HepG2 (cell line): ENCODE data around the gene MILR1. TPM values are rescaled to one million over a fixed set of nuclear protein-coding genes. Genes with fewer than 3 reads are reported as not detected.

Experiments used
- ETV5 ChIP-seq: IDR thresholded peaks from 2 replicates; pipeline ENCODE4 v1.6.1; 2018; ENCODE audit warnings: missing biosample characterization, missing genetic modification reagents, inconsistent platforms, borderline replicate concordance
- HNF1A ChIP-seq, 2 experiments: sonication (generic) in 1 of 2; formaldehyde crosslinking in 1 of 2; IDR thresholded peaks; 2 replicates each; pipeline versions ENCODE4 v1.4.0 to v1.6.1; 2016 to 2020; ENCODE audit warnings: borderline replicate concordance in 1 of 2, low read depth in 1 of 2, mild to moderate bottlenecking in 1 of 2, missing genetic modification reagents in 1 of 2
- HNF1B ChIP-seq: sonication (generic); formaldehyde crosslinking; IDR thresholded peaks from 2 replicates; pipeline ENCODE4 v1.5.1; 2020; ENCODE audit warnings: mild to moderate bottlenecking, moderate library complexity, missing genetic modification reagents
- KLF6 ChIP-seq: IDR thresholded peaks from 2 replicates; pipeline ENCODE4 v1.8.0; 2016; ENCODE audit warnings: missing biosample characterization, missing genetic modification reagents
- MIER3 ChIP-seq: IDR thresholded peaks from 2 replicates; pipeline ENCODE4 v1.6.1; 2016; ENCODE audit warnings: missing compliant biosample characterization, borderline replicate concordance
- NCOA1 ChIP-seq: sonication (generic); formaldehyde crosslinking; IDR thresholded peaks from 2 replicates; pipeline ENCODE4 v1.9.0; 2021; ENCODE audit warnings: missing genetic modification reagents
- NFAT5 ChIP-seq: sonication (generic); formaldehyde crosslinking; IDR thresholded peaks from 2 replicates; pipeline ENCODE4 v1.4.0; 2020; ENCODE audit warnings: missing genetic modification reagents
- SMAD1 ChIP-seq: sonication (generic); formaldehyde crosslinking; IDR thresholded peaks from 2 replicates; pipeline ENCODE4 v1.4.0; 2020; ENCODE audit warnings: missing genetic modification reagents, low read depth, mild to moderate bottlenecking, borderline replicate concordance
- ZBTB39 ChIP-seq: sonication (generic); formaldehyde crosslinking; IDR thresholded peaks from 2 replicates; pipeline ENCODE4 v1.5.0; 2020; ENCODE audit warnings: missing genetic modification reagents
- ZFP91 ChIP-seq: sonication (generic); formaldehyde crosslinking; IDR thresholded peaks from 2 replicates; pipeline ENCODE4 v1.9.0; 2022; ENCODE audit warnings: missing genetic modification reagents, mild to moderate bottlenecking, borderline replicate concordance
- ZNF431 ChIP-seq: sonication (generic); formaldehyde crosslinking; IDR thresholded peaks from 2 replicates; pipeline ENCODE4 v1.9.0; 2022; ENCODE audit warnings: missing genetic modification reagents, low read depth, mild to moderate bottlenecking, borderline replicate concordance
- ZNF660 ChIP-seq: sonication (generic); formaldehyde crosslinking; IDR thresholded peaks from 2 replicates; pipeline ENCODE4 v1.5.1; 2020; ENCODE audit warnings: mild to moderate bottlenecking, low read depth, missing genetic modification reagents, borderline replicate concordance
- ZSCAN30 ChIP-seq: sonication (generic); formaldehyde crosslinking; IDR thresholded peaks from 2 replicates; pipeline ENCODE4 v1.5.0; 2020; ENCODE audit warnings: mild to moderate bottlenecking, missing genetic modification reagents
- polyA plus RNA-seq, 8 experiments: library from polyadenylated mRNA; depleted of rRNA in 3 of 8; stranded (reverse) in 7 of 8; unstranded in 1 of 8; fragments of >200 nt; fragmentation: Illumina TruSeq in 4 of 8; extraction: Trizol in 4 of 8; gene quantifications; 2 replicates each; pipeline versions ENCODE4 v1.2.1 to v1.2.3, GENCODE V29; 2011 to 2016; ENCODE audit warnings: low read depth in 4 of 8, missing spikeins in 1 of 8, mixed read lengths in 1 of 8; ENCODE audit not compliant: insufficient read depth in 1 of 8
- total RNA-seq, 5 experiments: library from RNA; depleted of rRNA; stranded (reverse); fragments of >200 nt; fragmentation: Illumina TruSeq; extraction: Trizol; gene quantifications; 2 replicates each; pipeline ENCODE4 v1.2.3, GENCODE V29; 2016; ENCODE audit warnings: low read depth in 1 of 5

Gene MILR1
- total and polyA plus RNA-seq, 2 of the 13 experiments (the other 11 are each of a cell fraction or from before 2014, with no cell fraction given) = 0.27 to 1.7 TPM

- no peak for TF ChIP-seq HNF1A (IDR thresholded peaks at IDR 0.05; ENCODE audit: low read depth)
- TF ChIP-seq HNF1A (CRISPR knock-in tag; IDR thresholded peaks at IDR 0.05; ENCODE audit: borderline replicate concordance) = no peak; the same call in 1 of the 2 replicates
- peak; percentile 55 for TF ChIP-seq ETV5
- peak; percentile 61; the same call in 1 of the 2 replicates for TF ChIP-seq NFAT5 (CRISPR knock-in tag)
- no peak for TF ChIP-seq ZNF660
- peak; percentile 93; the same call in 1 of the 2 replicates for TF ChIP-seq ZBTB39 (CRISPR knock-in tag)
- TF ChIP-seq HNF1B (CRISPR knock-in tag) = no peak
- no peak; the same call in 1 of the 2 replicates for TF ChIP-seq ZFP91
- TF ChIP-seq KLF6 = peak; percentile 56; the same call in 1 of the 2 replicates
- TF ChIP-seq SMAD1 (CRISPR knock-in tag) = peak; percentile 87; the same call in 1 of the 2 replicates
- TF ChIP-seq NCOA1 (CRISPR knock-in tag) = 0 out of 2 replicates have a peak, but pooled peaks have one; percentile 31
- peak; percentile 53; the same call in 1 of the 2 replicates for TF ChIP-seq ZNF431 (CRISPR knock-in tag)
- TF ChIP-seq ZSCAN30 (CRISPR knock-in tag) = peak; percentile 64; the same call in 1 of the 2 replicates
- TF ChIP-seq MIER3 (CRISPR knock-in tag) = peak; percentile 65; the same call in 1 of the 2 replicates
Measured at GRCh38 chr17:64506201-64506575, 57.3 kb downstream of the MILR1 start, which contains the start of gene DDX5 (continued).
